Pancreas (tissue), 10 donors: Measurements from ENCODE around the gene PXDC1. TPM values are rescaled to one million over a fixed set of nuclear protein-coding genes. Genes with fewer than 3 reads are reported as not detected.

Experiments used
- ATAC-seq, 4 donors: fragments of 200-7000 bp; cut with Tn5 transposase; one replicate each; pipeline versions ENCODE4 v1.8.0 to v1.9.1; 2020; ENCODE audit warnings: mild to moderate bottlenecking in 4 of 4, moderate library complexity in 4 of 4
- DNase-seq, 6 donors: peaks; one replicate each; pipeline ENCODE4 v3.0.0-alpha.2; 2020
- FAIRE-seq: peaks from 2 replicates; lab custom pipeline; 2012; peaks lifted over from hg19 to GRCh38; lab: Jason Lieb, UNC
- H3K27ac ChIP-seq, 4 donors: fragments of 200-600 bp; sonication (generic); 1 replicate in 3 of 4; 2 replicates in 1 of 4; pipeline versions ENCODE4 v1.5.0 to v1.8.0; 2020
- H3K27me3 ChIP-seq, 4 donors: fragments of 200-600 bp; one replicate each; pipeline ENCODE4 v1.8.0; 2021
- H3K36me3 ChIP-seq, 3 donors: fragments of 200-600 bp; sonication (generic) in 1 of 3; one replicate each; pipeline versions ENCODE4 v1.5.0 to v1.8.0; 2020 to 2021
- H3K4me1 ChIP-seq, 3 donors: fragments of 200-600 bp; one replicate each; pipeline ENCODE4 v1.8.0; 2021
- H3K4me3 ChIP-seq, 4 donors: fragments of 200-600 bp; sonication (generic) in 2 of 4; one replicate each; pipeline versions ENCODE4 v1.5.0 to v1.8.0; 2020 to 2021
- H3K9me3 ChIP-seq, 4 donors: fragments of 200-600 bp; one replicate each; pipeline ENCODE4 v1.8.0; 2021
- CTCF ChIP-seq, 4 donors: fragments of 200-600 bp; sonication (generic) in 3 of 4; IDR thresholded peaks; one replicate each; pipeline versions ENCODE4 v1.5.0 to v1.8.0; 2021; ENCODE audit warnings: antibody characterized with exemption in 4 of 4
- WGBS, 2 donors: extraction: QIAGEN DNeasy Blood & Tissue Kit; methylation state at CpG; one replicate each; pipeline ENCODE4 v1.1.7; 2013; 5-methylcytosine and 5-hydroxymethylcytosine counted together
- intact Hi-C, 3 donors: fragments of 100-400 bp; cut with DNase I; formaldehyde crosslinking; loops; one replicate each; pipeline versions ENCODE4 v1.11.1 to v1.14.2; 2022
- polyA plus RNA-seq, 2 donors: library from polyadenylated mRNA; stranded (reverse); fragments of 200-250 nt; gene quantifications; one replicate each; pipeline ENCODE4 v1.2.3, GENCODE V29; 2013
- total RNA-seq, 6 donors: library from RNA; stranded (reverse); fragmentation: NEBNext Ultra II Directional in 4 of 6; extraction: Animal tissue kit (Norgen Biotek cat#: 25700) in 4 of 6; gene quantifications; one replicate each; pipeline versions ENCODE4 v1.2.1 to v1.2.4, GENCODE V29; 2021 to 2023
- donor health status: healthy with polysubstance abuse.
- donor health status: DM: no; HTN: no; CAD: no; lungs with moderate emphysema.
- donor health status: DM: no; HTN: no; CAD: no.
- donor health status: control.
- donor health status: control.
- donor health status: Bipolar disorder and iron deficiency.
- donor health status: DM: yes; HTN: yes; CAD: no.
- donor health status: DM: no; HTN: no; CAD: no.
- donor health status: DM: no; HTN: no; CAD: no.
- donor health status: DM: yes; HTN: yes; CAD: no.

The PXDC1 gene
- total and polyA plus RNA-seq, 8 donors = 5.2 to 19.7 (median 11.1) TPM

DNA sequence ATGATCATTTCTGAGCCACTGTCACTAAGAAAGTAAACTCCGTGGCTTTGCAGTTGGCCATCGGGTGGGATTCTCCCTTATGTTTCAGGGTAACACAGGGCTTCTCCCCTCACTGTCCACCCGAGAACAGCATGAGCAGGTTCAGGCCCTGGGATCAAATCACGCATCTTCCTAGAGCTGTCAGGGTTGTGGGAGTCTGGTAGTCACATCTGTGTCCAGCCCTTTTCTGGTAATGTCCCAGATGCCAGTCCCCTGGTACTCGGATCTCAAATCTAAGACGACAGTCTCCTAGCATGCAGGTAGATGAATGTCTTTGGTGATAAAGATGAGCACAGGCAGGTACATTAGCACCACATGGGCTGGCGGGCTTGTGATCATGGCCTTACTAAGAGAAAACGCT is 4.8 kb downstream of the PXDC1 start:
- H3K36me3 ChIP-seq = no peaks in the 10 kb centered on the region
- ATAC-seq = no peak
- H3K4me3 ChIP-seq = no peak overlapping the region
- no peak overlapping the region for H3K27ac ChIP-seq
- H3K27me3 ChIP-seq = no peaks in the 10 kb centered on the region
- FAIRE-seq = no peak
- intact Hi-C loops = loop anchor here in 2 of 3 donors (10.0 kb wide), 3 partner anchors 138 to 258 kb away; no protein-coding TSS in a partner anchor
- 92 to 93% methylated on average over 8 of the region's 8 CpGs for WGBS, 2 donors
- DNase-seq = no peak
- TF ChIP-seq CTCF (IDR thresholded peaks at IDR 0.05) = no peak
- no peaks in the 10 kb centered on the region for H3K9me3 ChIP-seq
- H3K4me1 ChIP-seq = peaks cover 0 to 14% (median 5%) of the 10 kb centered on the region in 3 donors

GRCh38 chr6:3746119-3746691 is 5.3 kb downstream of the PXDC1 start:
- Histone ChIP-seq H3K36me3 (no peaks in the 10 kb centered on the region), H3K4me3 (no peak overlapping the region), H3K4me1 (peaks cover 0 to 14% (median 5%) of the 10 kb centered on the region in 3 donors), H3K27ac (no peak overlapping the region), H3K9me3 (no peaks in the 10 kb centered on the region), H3K27me3 (no peaks in the 10 kb centered on the region)
- no peak for ATAC-seq
- peak in 1 of 6 donors; percentile 49 for DNase-seq
- intact Hi-C loops = loop anchor here in 2 of 3 donors (10.0 kb wide), 3 partner anchors 139 to 259 kb away; no protein-coding TSS in a partner anchor
- FAIRE-seq = no peak
- TF ChIP-seq CTCF (IDR thresholded peaks at IDR 0.05) = no peak
- 83 to 88% methylated on average over 11 of the region's 11 CpGs for WGBS, 2 donors

- ATAC-seq = no peak
- H3K27ac ChIP-seq = no peak overlapping the region
- intact Hi-C loops = loop anchor here in 2 of 3 donors (10.0 kb wide), 3 partner anchors 139 to 259 kb away; no protein-coding TSS in a partner anchor
- no peak for TF ChIP-seq CTCF (IDR thresholded peaks at IDR 0.05)
- FAIRE-seq = no peak
- H3K4me3 ChIP-seq = no peak overlapping the region
- H3K36me3 ChIP-seq = no peaks in the 10 kb centered on the region
- H3K4me1 ChIP-seq = peaks cover 0 to 14% (median 5%) of the 10 kb centered on the region in 3 donors
- H3K9me3 ChIP-seq = no peaks in the 10 kb centered on the region
- DNase-seq = no peak
- 93 to 94% methylated on average over 4 of the region's 4 CpGs for WGBS, 2 donors
- H3K27me3 ChIP-seq = no peaks in the 10 kb centered on the region
Measured at GRCh38 chr6:3745566-3746118, 5.9 kb downstream of the PXDC1 start.

DNA sequence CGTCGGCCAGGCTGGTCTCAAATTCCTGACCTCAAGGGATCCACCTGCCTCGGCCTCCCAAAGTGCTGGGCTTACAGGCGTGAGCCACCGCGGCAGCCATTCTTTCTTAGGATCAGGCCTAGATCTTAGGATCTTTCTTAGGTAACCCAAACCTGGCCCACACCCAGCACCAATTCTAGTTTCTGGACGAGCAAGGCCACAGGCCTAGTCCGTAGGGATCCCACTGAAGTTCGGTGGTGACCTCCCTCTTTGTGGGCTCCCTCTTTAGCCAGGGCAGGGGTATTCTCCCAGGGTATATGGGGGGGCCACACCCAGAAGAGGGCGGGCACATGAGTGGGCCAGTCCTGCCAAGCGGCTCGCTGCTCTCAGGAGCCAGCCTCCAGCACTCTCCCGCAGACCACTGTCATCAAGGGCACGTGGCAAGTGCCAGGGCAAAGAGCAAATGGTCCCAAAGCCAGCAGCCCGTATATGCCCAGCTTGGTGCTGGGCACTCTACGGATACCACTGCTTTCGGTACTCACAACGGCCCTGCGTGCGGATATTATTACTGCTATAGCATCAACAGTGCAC is 6.5 kb downstream of the PXDC1 start:
- TF ChIP-seq CTCF (IDR thresholded peaks at IDR 0.05) = no peak
- intact Hi-C loops = loop anchor here (5.0 to 10.0 kb wide), 6 partner anchors 140 to 260 kb away; no protein-coding TSS in a partner anchor
- DNase-seq = peak in 1 of 6 donors; percentile 49
- no peak for FAIRE-seq
- no peaks in the 10 kb centered on the region for H3K27me3 ChIP-seq
- no peaks in the 10 kb centered on the region for H3K36me3 ChIP-seq
- ATAC-seq = no peak
- WGBS, 2 donors = 92 to 95% methylated on average over 20 of the region's 20 CpGs
- H3K4me1 ChIP-seq = peaks cover 0 to 14% (median 5%) of the 10 kb centered on the region in 3 donors
- H3K4me3 ChIP-seq = no peak overlapping the region
- H3K9me3 ChIP-seq = no peaks in the 10 kb centered on the region
- no peak overlapping the region for H3K27ac ChIP-seq
